NCI-H226 (cell line): ENCODE data around the gene DDN.
A peak's percentile ranks its signal among the peaks of the same experiment; 100 is the strongest.

Experiments
- DNase-seq: peaks from one replicate; pipeline ENCODE4 v3.0.0-alpha.2; 2015

Gene DDN

DNA sequence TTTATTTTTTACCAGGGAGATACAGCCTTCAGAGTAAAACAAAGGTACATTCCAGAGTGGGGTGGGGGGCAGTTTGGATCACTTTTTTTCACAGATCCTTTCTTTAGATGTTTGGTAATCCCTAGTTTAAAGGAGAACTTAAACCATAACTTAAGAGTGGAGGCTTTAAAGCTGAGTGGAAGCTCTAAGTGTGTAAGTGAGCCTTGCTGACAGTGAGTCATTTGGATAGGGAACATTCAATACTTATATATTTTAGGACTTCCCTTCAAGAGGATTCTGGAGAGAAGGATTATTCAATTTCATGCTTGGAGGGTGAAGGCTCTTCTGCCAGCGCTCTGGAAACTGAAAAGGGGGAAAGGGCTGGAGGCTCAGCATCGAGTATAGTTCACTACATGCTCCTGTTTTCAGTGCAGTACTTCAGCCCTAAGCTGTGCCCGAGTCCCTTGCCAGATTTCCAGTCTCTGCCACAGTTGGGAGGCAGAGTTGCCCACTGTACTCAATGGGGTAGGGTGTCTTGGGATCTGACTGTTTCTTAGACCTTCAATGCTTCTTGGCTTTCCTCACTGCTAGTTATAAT is 11.0 kb upstream of the DDN start:
- DNase-seq: no peak

DNA sequence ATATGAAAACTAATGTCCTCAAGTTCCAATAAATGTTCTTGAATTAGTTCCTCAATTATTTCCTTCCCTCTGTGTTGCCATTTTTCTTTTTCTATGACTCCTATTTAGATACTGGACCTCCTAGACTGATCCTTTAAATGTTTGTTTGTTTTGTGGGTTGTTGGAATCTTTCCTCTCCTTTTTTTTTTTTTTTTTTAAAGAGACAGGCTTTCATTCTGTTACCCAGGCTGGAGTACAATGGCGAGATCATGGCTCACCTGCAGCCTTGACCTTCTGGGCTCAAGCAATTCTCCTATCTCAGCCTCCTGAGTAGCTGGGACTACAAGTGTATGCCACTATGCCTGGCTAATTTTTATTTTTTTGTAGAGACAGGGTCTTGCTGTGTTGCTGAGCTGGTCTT is 9.8 kb upstream of the DDN start:
- no peak for DNase-seq

GRCh38 chr12:49000346-49000745 is 1.2 kb upstream of the DDN start:
- DNase-seq: no peak

DNA sequence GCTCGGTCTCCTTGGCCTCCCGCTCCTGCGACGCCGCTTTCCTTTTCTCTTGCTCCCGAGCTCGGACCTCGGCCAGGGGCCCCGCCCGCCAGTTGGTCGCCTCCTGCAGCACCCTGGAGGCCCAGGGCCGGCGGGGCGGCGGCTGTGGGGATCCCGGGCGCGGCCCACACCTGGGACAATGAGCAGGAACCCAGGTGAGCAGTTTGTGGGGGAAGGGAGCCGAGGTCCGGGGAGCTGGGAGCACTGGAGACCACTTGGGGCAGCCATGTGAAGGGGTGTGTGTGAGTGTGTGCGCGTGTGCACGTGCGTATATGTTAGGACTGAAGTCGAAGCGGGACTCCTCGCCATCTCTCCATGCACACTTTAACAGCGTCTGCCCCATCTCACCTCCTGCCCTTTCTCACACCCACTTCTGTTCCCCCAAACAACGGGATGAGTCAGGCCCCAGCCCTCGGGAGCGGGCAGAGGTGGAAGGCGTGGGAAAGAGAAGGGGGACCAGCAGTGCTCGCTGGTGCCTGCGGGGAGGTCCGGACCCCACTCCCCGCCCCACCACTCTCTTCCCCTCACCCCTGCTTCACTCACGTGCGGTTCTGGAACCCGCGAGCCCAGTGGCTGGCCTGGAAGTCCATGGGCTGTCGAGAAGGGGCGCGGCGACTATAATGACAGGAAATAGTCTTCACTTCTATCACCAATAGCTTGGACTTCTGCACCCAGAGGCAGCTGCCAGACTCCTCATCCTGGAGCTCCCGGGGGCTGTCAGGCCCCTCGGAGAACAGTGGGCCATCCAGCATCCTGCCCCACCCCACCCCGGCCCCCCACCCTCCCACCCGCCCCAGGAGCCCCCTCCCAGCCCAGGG is 450 bp downstream of the DDN start:
- DNase-seq: no peak

DNA sequence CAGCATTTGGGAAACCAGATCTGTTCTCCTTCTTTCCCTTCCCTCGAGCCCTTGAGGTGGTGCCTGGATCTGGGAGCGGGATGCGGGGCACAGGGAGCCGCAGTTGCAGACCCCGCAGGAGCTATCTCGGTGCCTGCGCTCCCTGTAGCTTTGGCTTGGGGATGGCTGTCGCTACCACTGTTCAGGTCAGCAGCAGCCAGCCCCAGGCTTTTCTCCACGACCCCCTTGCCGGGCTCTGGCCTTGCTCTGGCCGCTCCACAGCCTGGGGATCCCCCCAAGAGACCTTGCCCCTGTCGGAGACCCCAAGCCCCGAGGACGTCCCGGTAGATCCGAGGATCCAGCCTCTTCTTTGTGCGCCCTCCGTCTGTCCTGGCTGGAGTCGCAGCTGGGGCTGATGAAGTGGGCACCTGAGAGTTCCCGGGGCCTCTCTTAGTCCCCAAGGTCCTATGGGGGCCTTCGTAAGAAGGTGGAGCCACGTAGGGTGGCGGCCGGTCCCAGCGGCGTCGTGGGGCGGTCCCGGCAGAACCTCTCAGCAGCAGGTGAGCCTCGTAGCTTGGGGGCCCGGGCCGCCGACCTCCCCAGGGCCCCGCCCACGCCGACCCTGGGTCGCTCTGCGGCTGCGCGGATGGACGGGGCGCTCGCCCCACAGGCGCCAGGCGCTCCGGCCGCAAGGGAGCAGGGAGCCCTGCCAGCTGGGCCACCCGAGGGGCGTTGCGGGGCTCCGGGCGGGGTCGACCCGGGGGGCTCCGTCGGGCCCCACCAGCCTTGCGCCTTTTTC is 1.3 kb downstream of the DDN start:
- no peak for DNase-seq

DNA sequence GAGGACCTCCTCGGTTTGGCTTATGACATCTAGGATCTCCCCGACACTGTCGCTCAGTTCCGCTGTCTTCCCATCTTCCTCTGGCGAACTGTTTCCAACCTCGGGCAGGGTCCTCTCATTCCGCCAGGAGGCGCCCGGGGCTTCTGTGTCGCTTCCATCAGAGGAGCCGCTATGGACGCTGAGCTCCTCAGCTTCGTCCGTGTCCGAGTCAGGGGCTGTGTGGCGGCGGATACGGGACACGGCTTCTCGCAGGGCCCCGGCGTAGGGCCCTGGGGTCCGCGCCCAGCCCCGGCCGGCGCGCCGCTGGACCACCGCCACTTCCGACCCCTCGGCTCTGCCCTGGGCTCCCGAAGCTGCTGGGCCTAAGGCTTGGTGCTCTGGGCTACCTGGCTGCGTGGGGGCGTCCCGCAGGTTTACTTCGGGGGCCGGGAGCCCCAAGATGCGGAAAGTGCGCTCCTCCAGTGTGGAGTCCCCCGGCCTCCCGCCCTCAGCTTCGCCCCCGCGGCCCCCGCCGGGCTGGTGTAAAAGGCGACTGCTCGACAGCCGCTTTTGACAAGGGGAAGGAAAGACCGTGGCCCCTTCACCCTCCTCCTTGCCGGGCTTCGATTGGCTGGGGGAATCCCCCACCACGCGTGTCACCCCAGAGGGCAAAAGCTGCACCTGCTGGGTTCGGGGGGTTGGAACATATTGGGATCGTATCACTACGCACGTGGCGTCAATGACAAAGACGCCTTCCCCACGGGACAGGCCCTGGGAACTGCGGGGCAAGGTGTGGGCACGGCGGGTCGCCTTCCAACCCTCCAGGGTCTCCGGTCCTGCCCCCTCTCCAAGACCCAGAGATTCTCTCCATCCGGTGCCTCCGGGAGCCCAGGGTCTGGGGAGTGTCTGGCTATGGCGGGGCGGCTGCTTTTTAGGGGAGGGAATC is 2.1 kb downstream of the DDN start:
- DNase-seq: no peak

DNA sequence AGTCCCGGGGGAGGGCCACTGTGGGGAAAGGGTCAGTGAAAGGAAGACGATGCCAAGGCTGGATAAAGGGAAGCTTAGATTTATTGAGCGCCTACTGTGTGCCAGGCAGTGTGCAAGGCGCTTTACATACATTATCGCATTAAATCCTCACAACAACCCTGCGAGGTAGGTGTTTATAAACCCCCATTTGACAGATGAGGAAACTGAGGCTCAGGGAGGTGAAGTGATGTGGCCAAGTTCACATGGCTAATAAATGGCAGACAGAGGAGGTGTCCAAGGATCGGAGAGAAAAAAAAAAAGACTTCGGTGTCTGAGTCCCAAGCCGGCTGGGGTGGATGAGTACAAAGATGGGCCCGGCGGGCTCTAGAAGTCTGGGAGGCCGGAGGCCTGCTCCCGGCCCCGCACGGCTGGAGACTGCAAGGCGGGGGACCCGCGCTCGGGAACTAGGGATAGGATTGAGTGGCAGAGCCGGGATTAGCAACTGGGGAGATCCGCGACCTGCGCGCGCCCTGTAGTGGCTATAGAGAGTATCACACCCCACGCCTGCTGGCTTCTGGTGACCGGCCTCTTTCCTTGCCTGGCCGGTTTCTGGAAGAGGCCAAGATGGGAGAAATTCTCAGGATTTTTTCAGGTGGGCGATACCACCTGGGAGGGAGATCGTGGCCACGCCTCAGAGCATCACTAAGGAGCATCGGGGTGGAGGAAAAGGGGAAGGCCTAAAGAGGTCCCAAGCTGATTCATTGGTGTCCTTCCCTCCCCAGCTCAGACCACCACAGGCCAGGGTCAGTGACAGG is 3.9 kb downstream of the DDN start:
- DNase-seq: peak; percentile 74

- DNase-seq: no peak
Measured at GRCh38 chr12:48994224-48995085, 4.7 kb downstream of the DDN start.

DNA sequence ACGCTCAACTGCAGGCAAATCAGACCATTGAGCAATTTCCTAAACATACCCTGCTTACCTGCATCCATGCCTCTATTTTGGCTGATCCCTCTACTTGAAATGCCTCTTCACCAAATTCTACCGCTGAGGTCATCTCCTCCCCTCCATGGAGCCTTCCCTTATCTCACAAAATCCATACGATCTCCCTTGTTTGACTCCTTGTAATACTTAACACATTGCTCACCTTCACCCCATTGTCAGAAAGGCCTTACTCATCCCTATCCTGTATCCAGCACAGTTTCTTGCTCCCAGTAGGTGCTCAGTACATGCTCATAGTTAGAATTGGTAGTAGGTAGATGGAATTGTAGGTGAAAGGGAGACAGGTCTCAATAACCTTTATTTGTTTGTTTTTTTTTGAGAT is 5.4 kb downstream of the DDN start:
- peak; percentile 64 for DNase-seq

DNA sequence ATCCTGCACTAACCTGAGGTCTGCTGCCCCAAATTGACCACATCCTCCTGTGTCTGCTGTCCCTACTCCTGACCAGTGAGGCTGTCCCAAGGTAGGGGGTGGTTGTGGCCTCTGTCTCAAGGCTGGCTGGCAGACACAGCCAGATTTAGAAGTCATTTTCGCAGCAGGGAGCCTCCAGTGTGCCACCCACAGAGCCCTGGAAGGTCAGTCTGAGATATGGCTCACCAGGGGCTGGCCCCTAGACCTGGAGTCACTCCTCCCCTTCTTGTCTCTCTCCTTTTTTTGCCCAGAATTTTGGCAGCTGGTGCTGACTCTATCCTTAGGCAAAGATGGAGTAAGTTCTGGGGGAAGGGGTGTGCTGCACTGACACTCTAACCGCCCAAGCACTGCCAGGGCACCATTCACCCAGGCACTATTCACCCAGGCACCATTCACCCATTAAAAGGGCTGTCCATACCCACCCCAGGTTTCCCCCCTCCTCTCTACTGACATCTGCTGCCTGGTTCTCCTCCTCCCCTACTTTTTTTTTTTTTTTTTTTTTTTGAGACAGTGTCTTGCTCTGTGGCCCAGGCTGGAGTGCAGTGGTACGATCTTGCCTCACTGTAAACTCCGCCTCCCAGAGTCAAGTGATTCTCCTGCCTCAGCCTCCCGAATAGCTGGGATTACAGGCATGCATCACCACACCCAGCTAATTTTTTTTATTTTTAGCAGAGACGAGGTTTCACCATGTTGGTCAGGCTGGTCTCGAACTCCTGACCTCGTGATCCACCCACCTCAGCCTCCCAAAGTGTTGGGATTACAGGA is 7.7 kb downstream of the DDN start:
- DNase-seq: no peak

DNA sequence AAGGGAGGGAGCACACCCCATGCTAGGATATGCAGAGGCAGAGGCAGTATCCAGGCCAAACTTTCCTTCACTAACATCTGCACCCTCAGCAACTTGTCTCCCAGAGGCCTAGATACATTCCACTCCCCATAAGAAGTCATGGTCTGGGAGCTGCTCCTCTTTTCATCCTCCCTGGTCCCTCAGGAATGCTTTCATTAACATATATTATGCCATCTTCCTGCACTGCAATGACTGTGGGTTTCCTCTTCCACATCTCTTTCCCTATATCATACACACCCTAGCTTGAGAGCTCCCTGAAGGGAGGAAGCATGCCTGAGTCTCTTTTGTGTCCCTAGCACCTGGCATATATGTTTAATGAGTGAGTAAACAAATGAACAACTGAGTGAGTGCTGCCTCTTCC is 8.6 kb downstream of the DDN start:
- DNase-seq: no peak

- DNase-seq: no peak
Measured at GRCh38 chr12:48988030-48988649, 11.0 kb downstream of the DDN start.

GRCh38 chr12:48986720-48987291 is 12.4 kb downstream of the DDN start:
- DNase-seq: no peak

DNA sequence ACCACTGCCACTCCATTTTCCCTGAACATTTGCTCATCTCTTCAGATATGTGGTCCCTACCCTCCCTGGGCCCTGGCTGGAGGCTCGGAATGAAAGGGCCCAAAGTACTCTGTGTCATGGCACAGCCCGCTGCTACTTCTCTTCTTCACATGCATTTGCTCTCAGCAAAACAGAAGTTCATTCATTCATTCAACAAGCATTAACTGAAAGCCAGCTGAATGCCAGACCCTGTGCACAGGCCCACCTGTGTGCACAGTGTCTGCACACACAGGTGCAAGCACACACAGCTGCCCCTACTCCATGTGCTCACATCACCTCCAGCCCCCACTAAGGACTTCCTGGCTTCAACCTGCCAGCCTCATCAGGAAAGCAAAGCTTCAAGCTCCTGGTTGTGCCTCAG is 13.3 kb downstream of the DDN start:
- DNase-seq: no peak

- DNase-seq: no peak
Measured at GRCh38 chr12:48985475-48985897, 13.7 kb downstream of the DDN start.

DNA sequence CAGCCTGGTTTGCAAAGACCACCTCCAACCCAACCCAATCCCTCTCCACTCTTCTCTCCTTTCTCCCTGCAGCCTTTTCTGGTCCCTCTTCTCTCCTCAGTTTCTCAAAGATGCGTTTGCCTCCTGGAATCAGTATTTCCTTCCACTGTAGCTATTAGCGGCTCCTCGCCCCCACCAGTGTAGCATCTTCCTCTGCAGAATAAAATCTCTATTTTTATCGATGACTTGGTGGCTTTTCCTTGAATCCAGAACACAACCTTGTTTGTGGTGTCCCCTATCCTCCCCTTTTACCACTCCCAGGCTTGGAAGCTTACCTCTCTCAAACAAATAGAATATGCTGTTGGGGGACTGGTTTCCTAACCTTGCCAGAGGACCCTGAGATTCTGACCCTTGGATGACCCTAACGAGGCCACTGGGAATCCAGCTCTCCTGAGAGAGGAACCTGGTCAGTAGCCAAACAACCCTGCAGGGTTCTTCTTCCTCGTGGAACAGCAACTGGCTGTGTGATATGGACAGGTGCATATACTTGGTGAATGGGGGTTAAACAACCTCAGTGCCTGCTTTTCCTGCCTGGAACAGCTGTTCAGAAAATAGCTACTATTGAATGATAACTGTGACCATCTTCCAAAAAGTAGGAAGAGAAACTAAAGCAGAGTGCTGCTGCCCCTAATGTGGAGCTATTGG is 16.6 kb downstream of the DDN start:
- no peak for DNase-seq

DNA sequence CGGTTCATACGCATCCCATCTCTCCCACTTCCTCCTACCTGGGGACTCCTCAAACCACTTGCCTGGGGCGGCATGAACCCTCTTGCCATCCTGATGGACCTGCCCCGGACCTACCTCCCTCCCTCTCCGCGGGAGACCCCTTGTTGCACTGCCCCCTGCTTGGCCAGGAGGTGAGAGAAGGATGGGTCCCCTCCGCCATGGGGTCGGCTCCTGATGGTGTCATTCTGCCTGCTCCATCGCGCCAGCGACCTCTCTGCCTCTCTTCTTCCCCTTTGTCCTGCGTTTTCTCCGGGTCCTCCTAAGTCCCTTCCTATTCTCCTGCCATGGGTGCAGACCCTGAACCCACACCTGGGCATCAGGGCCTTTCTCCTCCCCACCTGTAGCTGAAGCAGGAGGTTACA is 17.4 kb downstream of the DDN start:
- DNase-seq: no peak

GRCh38 chr12:48980953-48981756 is 18.0 kb downstream of the DDN start:
- DNase-seq: no peak
